ENCODE data around the gene RNASE12. TPM values are rescaled to one million over a fixed set of nuclear protein-coding genes. Genes with fewer than 3 reads are reported as not detected.

Gene RNASE12
- total RNA-seq, 2 donors from 2014 or later, result not detected

DNA sequence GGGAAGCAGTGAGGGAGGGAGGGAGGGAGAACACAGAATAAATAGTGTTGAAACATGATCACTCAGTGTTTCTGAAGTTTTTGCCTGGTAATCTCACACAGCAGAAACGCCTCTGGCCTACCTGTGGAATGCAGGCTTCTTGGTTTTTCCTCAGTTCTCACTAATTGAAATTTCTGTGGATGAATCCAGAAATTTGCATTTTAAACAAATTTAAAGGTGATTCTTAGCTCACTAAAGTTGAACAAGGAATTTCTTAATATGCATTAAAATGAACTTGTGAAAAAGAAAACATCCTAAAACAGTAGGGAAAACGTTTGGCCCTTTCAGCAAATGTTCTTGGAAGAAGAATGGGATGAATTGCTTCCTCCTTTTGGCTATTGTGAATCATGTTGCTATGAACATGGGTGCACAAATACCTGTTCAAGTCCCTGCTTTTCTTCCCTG lies 31.7 kb downstream of the RNASE12 start:
- no peak for DNase-seq
- H3K27ac Mint-ChIP-seq, result no peak overlapping the region

DNA sequence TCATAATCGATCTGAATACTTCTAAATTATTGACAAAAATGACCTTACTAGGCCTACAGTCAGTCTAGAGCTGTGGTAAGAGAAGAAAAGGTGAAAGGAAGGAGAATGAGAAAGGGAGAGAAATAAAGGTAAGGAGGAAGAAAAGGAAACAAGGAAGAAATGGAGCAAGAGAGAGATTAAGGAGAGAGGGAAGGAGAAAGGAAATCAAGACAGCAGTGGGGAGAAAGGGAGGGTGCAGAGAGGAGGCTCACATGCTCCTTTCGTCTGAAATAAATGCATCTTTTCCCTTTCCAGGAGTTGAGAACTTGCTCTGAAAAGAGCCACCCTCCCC lies 34.0 kb downstream of the RNASE12 start:
- no peak for DNase-seq
- peaks cover 9% of the 10 kb centered on the region for H3K4me1 ChIP-seq (ENCODE audit: control insufficient read depth, insufficient read depth, low read length)
- peaks cover 3% of the 10 kb centered on the region for H3K9me3 ChIP-seq (ENCODE audit: control insufficient read depth, low read length)
- no peak overlapping the region for H3K9ac ChIP-seq (ENCODE audit: extremely low read depth, low read length, poor library complexity, severe bottlenecking)
- H3K4me3 ChIP-seq (ENCODE audit: low read length), result no peak overlapping the region
- 71 to 76% methylated on average over 1 to 2 of the region's 2 CpGs for WGBS, 2 experiments (ENCODE audit: insufficient coverage in 1 of 2, insufficient read length in 1 of 2)
- no peak overlapping the region for H3K27ac ChIP-seq (ENCODE audit: low read depth, low read length)
- H3K4me1 Mint-ChIP-seq, result peaks cover 14% of the 10 kb centered on the region
- H3K27me3 Mint-ChIP-seq (ENCODE audit: insufficient read depth), result no peaks in the 10 kb centered on the region
- H3K9me3 Mint-ChIP-seq, result no peaks in the 10 kb centered on the region
- no peaks in the 10 kb centered on the region for H3K36me3 Mint-ChIP-seq (ENCODE audit: low read depth)
- H3K36me3 ChIP-seq (ENCODE audit: control insufficient read depth, insufficient read depth, low read length), result no peaks in the 10 kb centered on the region
- no peak overlapping the region for H3K27ac Mint-ChIP-seq
- no peaks in the 10 kb centered on the region for H3K27me3 ChIP-seq (ENCODE audit: control insufficient read depth, insufficient read depth, low read length, poor library complexity, severe bottlenecking)
- H3K4me3 Mint-ChIP-seq, result no peak overlapping the region
- TF ChIP-seq, protein P1, sequence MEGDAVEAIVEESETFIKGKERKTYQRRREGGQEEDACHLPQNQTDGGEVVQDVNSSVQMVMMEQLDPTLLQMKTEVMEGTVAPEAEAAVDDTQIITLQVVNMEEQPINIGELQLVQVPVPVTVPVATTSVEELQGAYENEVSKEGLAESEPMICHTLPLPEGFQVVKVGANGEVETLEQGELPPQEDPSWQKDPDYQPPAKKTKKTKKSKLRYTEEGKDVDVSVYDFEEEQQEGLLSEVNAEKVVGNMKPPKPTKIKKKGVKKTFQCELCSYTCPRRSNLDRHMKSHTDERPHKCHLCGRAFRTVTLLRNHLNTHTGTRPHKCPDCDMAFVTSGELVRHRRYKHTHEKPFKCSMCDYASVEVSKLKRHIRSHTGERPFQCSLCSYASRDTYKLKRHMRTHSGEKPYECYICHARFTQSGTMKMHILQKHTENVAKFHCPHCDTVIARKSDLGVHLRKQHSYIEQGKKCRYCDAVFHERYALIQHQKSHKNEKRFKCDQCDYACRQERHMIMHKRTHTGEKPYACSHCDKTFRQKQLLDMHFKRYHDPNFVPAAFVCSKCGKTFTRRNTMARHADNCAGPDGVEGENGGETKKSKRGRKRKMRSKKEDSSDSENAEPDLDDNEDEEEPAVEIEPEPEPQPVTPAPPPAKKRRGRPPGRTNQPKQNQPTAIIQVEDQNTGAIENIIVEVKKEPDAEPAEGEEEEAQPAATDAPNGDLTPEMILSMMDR (conservative IDR thresholded peaks at IDR 0.05), result no peak

More for the DNA sequence above, 31.7 kb downstream of the RNASE12 start:
- no peaks in the 10 kb centered on the region for H3K9me3 Mint-ChIP-seq
- peaks cover 10% of the 10 kb centered on the region for H3K4me1 ChIP-seq (ENCODE audit: control insufficient read depth, insufficient read depth, low read length)
- H3K27me3 ChIP-seq (ENCODE audit: control insufficient read depth, insufficient read depth, low read length, poor library complexity, severe bottlenecking), result no peaks in the 10 kb centered on the region
- H3K9ac ChIP-seq (ENCODE audit: extremely low read depth, low read length, poor library complexity, severe bottlenecking), result no peak overlapping the region
- no peak overlapping the region for H3K27ac ChIP-seq (ENCODE audit: low read depth, low read length)
- TF ChIP-seq, protein P1 (conservative IDR thresholded peaks at IDR 0.05), result no peak
- H3K36me3 ChIP-seq (ENCODE audit: control insufficient read depth, insufficient read depth, low read length), result no peaks in the 10 kb centered on the region
- 18 to 23% methylated on average over 2 of the region's 2 CpGs for WGBS, 2 experiments (ENCODE audit: insufficient coverage in 1 of 2, insufficient read length in 1 of 2)
- no peak overlapping the region for H3K4me3 ChIP-seq (ENCODE audit: low read length)
- H3K9me3 ChIP-seq (ENCODE audit: control insufficient read depth, low read length), result peaks cover 7% of the 10 kb centered on the region
- H3K27me3 Mint-ChIP-seq (ENCODE audit: insufficient read depth), result no peaks in the 10 kb centered on the region
- peaks cover 18% of the 10 kb centered on the region for H3K4me1 Mint-ChIP-seq
- no peaks in the 10 kb centered on the region for H3K36me3 Mint-ChIP-seq (ENCODE audit: low read depth)
- H3K4me3 Mint-ChIP-seq, result no peak overlapping the region

DNA sequence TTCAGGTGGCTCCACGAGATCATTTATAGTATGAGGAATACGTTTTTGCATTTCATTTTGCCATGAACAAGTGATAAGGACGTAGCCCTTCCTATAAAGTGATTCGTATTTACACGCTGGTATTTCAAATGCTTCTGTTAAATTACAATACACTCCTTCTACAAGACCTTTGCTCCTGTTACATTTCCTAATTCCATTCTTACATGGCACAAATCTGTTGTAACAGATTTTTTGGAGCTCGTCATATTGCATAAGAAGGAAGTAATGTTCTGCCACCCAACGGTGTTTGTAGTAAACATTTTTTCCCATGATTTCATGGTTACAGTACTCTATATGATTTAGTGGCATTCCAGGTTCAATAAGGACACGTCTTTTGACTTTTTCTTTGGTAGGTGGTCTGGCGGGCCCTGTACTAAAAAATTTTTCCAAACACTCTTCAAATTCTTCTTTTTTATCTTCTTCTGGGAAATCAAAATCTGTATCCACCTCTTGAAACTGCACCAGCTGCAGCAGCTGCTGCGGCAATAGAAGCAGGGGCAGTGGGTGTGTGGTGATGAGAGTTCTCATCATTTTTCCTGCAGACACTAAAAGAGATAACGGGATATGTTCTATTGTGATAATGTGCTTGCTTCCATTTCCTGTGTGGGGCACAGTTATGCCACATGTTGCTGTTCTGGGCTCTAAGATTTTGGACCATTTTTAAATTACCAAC lies 34.5 kb downstream of the RNASE12 start:
- Histone ChIP-seq H3K27me3 (ENCODE audit: control insufficient read depth, insufficient read depth, low read length, poor library complexity, severe bottlenecking) (no peaks in the 10 kb centered on the region), H3K9me3 (ENCODE audit: control insufficient read depth, low read length) (peaks cover 3% of the 10 kb centered on the region), H3K4me1 (ENCODE audit: control insufficient read depth, insufficient read depth, low read length) (peaks cover 9% of the 10 kb centered on the region), H3K36me3 (ENCODE audit: control insufficient read depth, insufficient read depth, low read length) (no peaks in the 10 kb centered on the region), H3K4me3 (ENCODE audit: low read length) (no peak overlapping the region), H3K9ac (ENCODE audit: extremely low read depth, low read length, poor library complexity, severe bottlenecking) (no peak overlapping the region), H3K27ac (ENCODE audit: low read depth, low read length) (no peak overlapping the region)
- TF ChIP-seq, protein P1 (conservative IDR thresholded peaks at IDR 0.05), result no peak
- H3K4me3 Mint-ChIP-seq, result no peak overlapping the region
- H3K27me3 Mint-ChIP-seq (ENCODE audit: insufficient read depth), result no peaks in the 10 kb centered on the region
- peaks cover 13% of the 10 kb centered on the region for H3K4me1 Mint-ChIP-seq
- DNase-seq, result no peak
- 90 to 93% methylated on average over 6 to 11 of the region's 11 CpGs for WGBS, 2 experiments (ENCODE audit: insufficient coverage in 1 of 2, insufficient read length in 1 of 2)
- no peak overlapping the region for H3K27ac Mint-ChIP-seq
- no peaks in the 10 kb centered on the region for H3K36me3 Mint-ChIP-seq (ENCODE audit: low read depth)
- H3K9me3 Mint-ChIP-seq, result no peaks in the 10 kb centered on the region

Data from endodermal cell (in vitro differentiated cells).